ENCODE results near the gene ANKRD39.

GRCh38 chr2:96903815-96904214, 46.0 kb upstream of the ANKRD39 start:
- TF ChIP-seq CTCF (IDR thresholded peaks at IDR 0.05), result no peak
- no peak for TF ChIP-seq POLR2A (IDR thresholded peaks at IDR 0.05)
